ENCODE data around the gene AAK1.

Gene AAK1

GRCh38 chr2:69529480-69529879 lies 114.1 kb downstream of the AAK1 start:
- H3K4me1 ChIP-seq = peaks cover 6% of the 10 kb centered on the region
- no peaks in the 10 kb centered on the region; the same call in 1 of the 2 replicates for H3K36me3 ChIP-seq (replicated peaks)
- in situ Hi-C loops (cut with MboI; ENCODE audit: low sequenced_read_pairs) = no loop called here
- H3K9me3 ChIP-seq = no peaks in the 10 kb centered on the region
- no peaks in the 10 kb centered on the region for H3K27me3 ChIP-seq (ENCODE audit: low read depth)
- DNase-seq (ENCODE audit: low spot score in 2 of 2) = no peak
- no peak overlapping the region for H3K4me3 ChIP-seq

- H3K27me3 ChIP-seq (ENCODE audit: low read depth) = no peaks in the 10 kb centered on the region
- peaks cover 10% of the 10 kb centered on the region for H3K4me1 ChIP-seq
- in situ Hi-C loops (cut with MboI; ENCODE audit: low sequenced_read_pairs) = no loop called here
- no peaks in the 10 kb centered on the region for H3K9me3 ChIP-seq
- no peak for DNase-seq (ENCODE audit: low spot score in 2 of 2)
- H3K36me3 ChIP-seq (replicated peaks) = no peaks in the 10 kb centered on the region; the same call in 1 of the 2 replicates
- no peak overlapping the region for H3K4me3 ChIP-seq
Observed at GRCh38 chr2:69525261-69525660, 118.3 kb downstream of the AAK1 start.

GRCh38 chr2:69524799-69525198 lies 118.7 kb downstream of the AAK1 start:
- in situ Hi-C loops (cut with MboI; ENCODE audit: low sequenced_read_pairs) = no loop called here
- Histone ChIP-seq H3K4me1 (peaks cover 10% of the 10 kb centered on the region), H3K4me3 (no peak overlapping the region), H3K27me3 (ENCODE audit: low read depth) (no peaks in the 10 kb centered on the region), H3K9me3 (no peaks in the 10 kb centered on the region), H3K36me3 (replicated peaks) (no peaks in the 10 kb centered on the region; the same call in 1 of the 2 replicates)
- DNase-seq (ENCODE audit: low spot score in 2 of 2) = peak; percentile 70 to 84

GRCh38 chr2:69521747-69522146 lies 121.8 kb downstream of the AAK1 start:
- in situ Hi-C loops (cut with MboI; ENCODE audit: low sequenced_read_pairs) = no loop called here
- no peaks in the 10 kb centered on the region for H3K27me3 ChIP-seq (ENCODE audit: low read depth)
- no peak for DNase-seq (ENCODE audit: low spot score in 2 of 2)
- peaks cover 6% of the 10 kb centered on the region for H3K36me3 ChIP-seq (replicated peaks)
- H3K4me1 ChIP-seq = peaks cover 10% of the 10 kb centered on the region
- no peak overlapping the region for H3K4me3 ChIP-seq
- H3K9me3 ChIP-seq = no peaks in the 10 kb centered on the region

DNA sequence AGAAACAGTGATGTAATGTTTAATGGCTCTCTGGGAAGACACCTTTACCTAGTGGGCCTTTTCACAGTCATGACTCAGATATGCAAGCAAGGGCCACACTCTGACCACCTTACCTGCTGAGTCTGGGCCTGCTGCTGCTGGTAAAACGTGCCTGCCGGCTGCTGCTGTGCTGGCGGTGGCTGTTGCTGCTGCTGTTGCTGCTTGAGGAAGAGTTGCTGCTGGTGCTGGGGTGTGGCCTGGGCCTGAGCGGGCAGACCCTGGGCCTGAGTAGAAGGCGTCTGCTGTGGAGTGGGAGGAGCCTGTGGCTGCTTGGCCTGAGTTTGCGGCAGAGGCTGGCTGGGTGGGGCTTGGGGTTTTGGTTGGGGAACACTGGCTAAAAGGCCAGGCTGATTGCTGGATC lies 124.7 kb downstream of the AAK1 start:
- DNase-seq (ENCODE audit: low spot score in 2 of 2) = no peak
- Histone ChIP-seq H3K4me3 (no peak overlapping the region), H3K4me1 (no peaks in the 10 kb centered on the region), H3K27me3 (ENCODE audit: low read depth) (no peaks in the 10 kb centered on the region), H3K9me3 (no peaks in the 10 kb centered on the region), H3K36me3 (replicated peaks) (peaks cover 21% of the 10 kb centered on the region)
- in situ Hi-C loops (cut with MboI; ENCODE audit: low sequenced_read_pairs) = no loop called here

GRCh38 chr2:69517410-69517809 lies 126.1 kb downstream of the AAK1 start:
- H3K27me3 ChIP-seq (ENCODE audit: low read depth) = no peaks in the 10 kb centered on the region
- no peaks in the 10 kb centered on the region for H3K9me3 ChIP-seq
- DNase-seq (ENCODE audit: low spot score in 2 of 2) = no peak
- H3K36me3 ChIP-seq (replicated peaks) = peaks cover 32% of the 10 kb centered on the region
- no peak overlapping the region for H3K4me3 ChIP-seq
- H3K4me1 ChIP-seq = no peaks in the 10 kb centered on the region
- in situ Hi-C loops (cut with MboI; ENCODE audit: low sequenced_read_pairs) = no loop called here

DNA sequence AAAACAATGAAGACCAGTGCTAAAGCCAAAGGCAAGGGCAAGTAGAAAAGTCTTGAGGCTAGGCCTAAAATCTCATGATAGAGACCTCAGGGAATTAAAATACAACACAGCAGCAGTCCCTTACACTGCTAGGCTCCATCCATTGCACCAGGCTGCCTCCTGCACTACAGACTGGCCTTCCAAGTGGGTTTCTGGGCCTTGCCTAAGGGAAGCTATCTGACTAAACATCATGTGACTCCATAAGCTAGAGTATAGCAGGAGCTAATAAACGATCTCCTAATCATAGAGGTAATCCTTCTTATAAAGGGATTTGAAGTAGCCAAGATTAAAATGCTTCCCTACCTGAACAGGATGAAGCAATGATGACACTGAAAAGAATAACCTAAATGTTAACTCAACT lies 128.7 kb downstream of the AAK1 start:
- DNase-seq (ENCODE audit: low spot score in 2 of 2) = no peak
- no peaks in the 10 kb centered on the region for H3K27me3 ChIP-seq (ENCODE audit: low read depth)
- H3K36me3 ChIP-seq (replicated peaks) = peaks cover 48% of the 10 kb centered on the region
- H3K9me3 ChIP-seq = no peaks in the 10 kb centered on the region
- no peak overlapping the region for H3K4me3 ChIP-seq
- no peaks in the 10 kb centered on the region for H3K4me1 ChIP-seq
- in situ Hi-C loops (cut with MboI; ENCODE audit: low sequenced_read_pairs) = no loop called here

- Histone ChIP-seq H3K4me1 (no peaks in the 10 kb centered on the region), H3K27me3 (ENCODE audit: low read depth) (no peaks in the 10 kb centered on the region), H3K4me3 (no peak overlapping the region), H3K9me3 (no peaks in the 10 kb centered on the region), H3K36me3 (replicated peaks) (peaks cover 48% of the 10 kb centered on the region)
- DNase-seq (ENCODE audit: low spot score in 2 of 2) = no peak
- in situ Hi-C loops (cut with MboI; ENCODE audit: low sequenced_read_pairs) = no loop called here
Observed at GRCh38 chr2:69514406-69514805, 129.1 kb downstream of the AAK1 start.

- no peaks in the 10 kb centered on the region for H3K4me1 ChIP-seq
- no peaks in the 10 kb centered on the region for H3K9me3 ChIP-seq
- no peaks in the 10 kb centered on the region for H3K27me3 ChIP-seq (ENCODE audit: low read depth)
- H3K36me3 ChIP-seq (replicated peaks) = peaks cover 48% of the 10 kb centered on the region
- DNase-seq (ENCODE audit: low spot score in 2 of 2) = no peak
- in situ Hi-C loops (cut with MboI; ENCODE audit: low sequenced_read_pairs) = no loop called here
- H3K4me3 ChIP-seq = no peak overlapping the region
Observed at GRCh38 chr2:69512446-69512845, 131.1 kb downstream of the AAK1 start.

DNA sequence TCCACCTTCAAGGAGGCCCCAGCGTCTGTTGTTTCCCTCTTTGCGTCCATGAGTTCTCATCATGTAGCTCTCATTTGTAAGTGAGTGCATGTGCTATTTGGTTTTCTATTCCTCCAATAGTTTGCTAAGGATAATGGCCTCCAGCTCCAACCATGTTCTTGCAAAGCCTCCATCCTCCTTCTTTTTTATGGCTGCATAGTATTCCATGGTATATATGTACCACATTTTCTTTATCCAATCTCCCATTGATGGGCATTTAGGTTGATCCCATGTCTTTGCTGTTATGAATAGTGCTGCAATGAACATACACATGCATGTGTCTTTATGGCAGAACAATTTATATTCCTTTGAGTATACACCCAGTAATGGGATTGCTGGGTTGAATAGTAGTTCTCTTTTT lies 133.3 kb downstream of the AAK1 start:
- no peak overlapping the region for H3K4me3 ChIP-seq
- no peak for DNase-seq (ENCODE audit: low spot score in 2 of 2)
- no peaks in the 10 kb centered on the region for H3K4me1 ChIP-seq
- in situ Hi-C loops (cut with MboI; ENCODE audit: low sequenced_read_pairs) = no loop called here
- no peaks in the 10 kb centered on the region for H3K9me3 ChIP-seq
- no peaks in the 10 kb centered on the region for H3K27me3 ChIP-seq (ENCODE audit: low read depth)
- H3K36me3 ChIP-seq (replicated peaks) = peaks cover 43% of the 10 kb centered on the region

DNA sequence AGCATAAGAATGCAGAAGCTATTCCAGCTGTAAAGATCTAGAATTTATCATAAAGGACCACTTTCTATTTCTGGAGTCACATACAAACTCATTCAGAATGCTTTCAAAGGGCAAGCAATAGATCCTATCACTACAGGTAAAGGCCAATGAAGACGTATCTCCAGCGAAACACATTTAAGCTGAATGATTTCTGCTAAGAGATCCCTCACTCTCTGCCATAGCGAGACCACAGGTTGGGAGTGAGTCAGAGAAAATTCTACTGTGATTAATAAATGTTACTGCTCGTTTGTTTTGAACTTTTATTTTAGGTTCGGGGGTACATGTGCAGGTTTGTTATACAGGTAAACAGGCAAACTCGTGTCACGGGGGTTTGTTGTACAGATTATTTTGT lies 133.8 kb downstream of the AAK1 start:
- Histone ChIP-seq H3K4me3 (no peak overlapping the region), H3K36me3 (replicated peaks) (peaks cover 45% of the 10 kb centered on the region), H3K9me3 (no peaks in the 10 kb centered on the region), H3K27me3 (ENCODE audit: low read depth) (no peaks in the 10 kb centered on the region), H3K4me1 (no peaks in the 10 kb centered on the region)
- DNase-seq (ENCODE audit: low spot score in 2 of 2) = no peak
- in situ Hi-C loops (cut with MboI; ENCODE audit: low sequenced_read_pairs) = no loop called here

DNA sequence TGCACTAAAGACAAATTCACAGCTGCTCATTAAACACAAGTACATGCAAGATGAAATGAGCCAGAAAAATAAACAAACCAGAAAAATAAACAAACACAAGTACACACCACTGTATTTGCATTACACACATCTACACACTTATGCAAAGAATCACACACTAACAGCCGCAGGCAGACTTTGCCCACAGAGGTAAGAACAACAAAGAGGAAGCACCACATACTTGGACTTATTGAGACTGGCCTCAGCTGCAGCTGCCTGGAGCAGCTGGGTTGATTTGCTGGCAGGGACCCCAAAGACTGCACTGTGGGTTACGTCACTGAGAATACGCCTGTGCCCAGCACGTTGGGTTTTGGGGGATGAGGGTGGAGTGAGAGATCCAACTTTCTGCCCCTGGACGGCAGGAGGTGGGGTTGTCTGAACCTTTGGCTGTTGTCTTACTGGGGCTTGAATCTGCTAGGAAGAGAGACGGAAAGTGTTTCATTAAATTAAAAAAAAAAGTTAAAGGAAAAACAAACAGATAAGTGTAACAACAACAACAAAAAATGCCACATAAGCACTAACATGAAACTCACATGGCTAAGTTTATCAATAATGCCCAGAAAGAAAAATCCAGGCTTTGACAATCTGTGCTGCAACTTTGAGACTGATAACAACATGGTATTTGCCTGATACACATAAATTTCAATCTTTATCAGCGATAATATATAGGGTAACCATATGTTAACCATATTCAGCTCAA lies 134.4 kb downstream of the AAK1 start:
- DNase-seq (ENCODE audit: low spot score in 2 of 2) = no peak
- in situ Hi-C loops (cut with MboI; ENCODE audit: low sequenced_read_pairs) = no loop called here
- H3K36me3 ChIP-seq (replicated peaks) = peaks cover 40% of the 10 kb centered on the region
- H3K27me3 ChIP-seq (ENCODE audit: low read depth) = no peaks in the 10 kb centered on the region
- no peak overlapping the region for H3K4me3 ChIP-seq
- H3K9me3 ChIP-seq = no peaks in the 10 kb centered on the region
- no peaks in the 10 kb centered on the region for H3K4me1 ChIP-seq

DNA sequence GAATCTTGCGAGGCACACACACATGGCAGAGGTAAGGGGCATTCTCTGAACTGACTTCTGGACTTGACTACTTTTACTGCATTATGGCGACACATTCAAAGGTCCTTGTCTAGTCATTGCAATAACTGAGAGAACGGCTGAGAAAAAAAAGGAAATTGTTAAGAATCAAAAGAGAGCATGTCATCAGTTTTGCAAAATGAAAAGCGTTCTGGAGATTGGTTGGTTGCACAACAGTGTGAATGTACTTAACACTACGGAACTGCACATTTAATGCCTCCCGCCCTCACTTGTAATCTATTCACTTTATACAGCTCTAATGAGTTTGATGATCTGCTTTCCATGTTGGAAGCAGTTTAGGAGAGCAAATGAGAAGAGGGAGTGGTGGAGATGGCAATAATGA lies 137.8 kb downstream of the AAK1 start:
- in situ Hi-C loops (cut with MboI; ENCODE audit: low sequenced_read_pairs) = no loop called here
- Histone ChIP-seq H3K9me3 (no peaks in the 10 kb centered on the region), H3K36me3 (replicated peaks) (peaks cover 18% of the 10 kb centered on the region), H3K27me3 (ENCODE audit: low read depth) (no peaks in the 10 kb centered on the region), H3K4me3 (no peak overlapping the region), H3K4me1 (no peaks in the 10 kb centered on the region)
- no peak for DNase-seq (ENCODE audit: low spot score in 2 of 2)

GRCh38 chr2:69501301-69501700 lies 142.2 kb downstream of the AAK1 start:
- H3K36me3 ChIP-seq (replicated peaks) = peaks cover 5% of the 10 kb centered on the region; the same call in 1 of the 2 replicates
- no peak overlapping the region for H3K4me3 ChIP-seq
- no peaks in the 10 kb centered on the region for H3K9me3 ChIP-seq
- in situ Hi-C loops (cut with MboI; ENCODE audit: low sequenced_read_pairs) = no loop called here
- no peak for DNase-seq (ENCODE audit: low spot score in 2 of 2)
- H3K27me3 ChIP-seq (ENCODE audit: low read depth) = no peaks in the 10 kb centered on the region
- H3K4me1 ChIP-seq = no peaks in the 10 kb centered on the region

DNA sequence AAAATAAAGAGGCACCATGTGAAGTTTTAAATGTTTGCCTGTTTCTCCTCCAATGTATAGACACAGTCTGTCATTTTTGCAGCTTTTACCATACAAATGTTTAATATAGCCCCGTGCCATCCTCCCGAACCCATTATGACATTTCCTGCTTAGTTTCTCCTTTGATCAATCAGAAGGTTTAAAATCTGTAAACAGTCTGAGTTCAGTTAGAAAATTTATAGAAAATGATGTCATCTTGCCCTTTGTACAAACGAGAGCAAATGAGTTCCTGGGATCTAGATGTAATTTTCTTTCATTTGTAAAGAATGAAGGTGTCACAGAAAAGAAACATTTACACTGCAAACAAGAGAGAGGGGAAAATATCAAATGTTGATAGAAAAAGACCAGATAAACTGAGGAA lies 143.6 kb downstream of the AAK1 start:
- in situ Hi-C loops (cut with MboI; ENCODE audit: low sequenced_read_pairs) = no loop called here
- Histone ChIP-seq H3K36me3 (replicated peaks) (no peaks in the 10 kb centered on the region), H3K9me3 (no peaks in the 10 kb centered on the region), H3K4me3 (no peak overlapping the region), H3K4me1 (no peaks in the 10 kb centered on the region), H3K27me3 (ENCODE audit: low read depth) (no peaks in the 10 kb centered on the region)
- DNase-seq (ENCODE audit: low spot score in 2 of 2) = no peak

Measured in HAP-1 (cell line).